Measurements from ENCODE around the gene USP21. TPM values are rescaled to one million over a fixed set of nuclear protein-coding genes. Genes with fewer than 3 reads are reported as not detected.

USP21 gene
- polyA plus RNA-seq, 2 of the 4 experiments (the other 2 are of a cell fraction) = 22.6 to 23.6 TPM

DNA sequence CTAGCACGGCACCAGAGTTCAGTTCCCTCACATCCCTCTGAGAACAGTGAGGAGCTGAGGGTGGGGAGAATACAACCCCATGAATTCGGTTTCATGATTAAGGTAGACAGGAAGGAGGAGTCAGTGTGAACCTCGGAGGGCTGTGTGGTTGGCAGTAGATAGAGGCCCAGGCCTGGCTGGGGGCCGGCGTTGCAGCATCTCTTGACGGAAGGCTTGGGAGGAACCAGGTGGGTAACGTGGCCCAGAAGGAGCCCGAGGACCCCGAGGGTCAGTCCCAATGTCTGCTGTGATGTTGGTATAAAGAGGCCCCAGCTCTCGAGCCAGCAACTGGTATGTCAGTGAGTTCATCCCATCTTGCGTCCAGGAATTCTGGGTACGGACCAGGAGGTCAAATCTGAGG, 12.4 kb downstream of the USP21 start:
- ATAC-seq = no peak
- ChIA-PET CTCF (interaction anchor here (0.6 to 3.2 kb wide), 5 partner anchors 10 to 37 kb away, joined by 3 to 14 read pairs (median 7); partner anchors contain the start of gene USP21), POLR2A (interaction anchor here (0.6 kb wide), 1 partner anchor 112 kb away, joined by 3 read pairs; no protein-coding TSS in a partner anchor)
- Histone ChIP-seq H3K4me2 (no peak overlapping the region), H3K4me1 (peaks cover 15% of the 10 kb centered on the region; the same call in 2 of the 3 replicates), H3K4me3 (no peak overlapping the region), H3K27ac (no peak overlapping the region), H3K9me3 (no peaks in the 10 kb centered on the region)
- no peak for DNase-seq (ENCODE audit: low read depth in 1 of 2, low spot score in 1 of 2)
- 93% methylated on average over 12 of the region's 12 CpGs for WGBS (ENCODE audit: missing lambda C conversion rate)
- FAIRE-seq = no peak
- TF ChIP-seq MAFK (IDR thresholded peaks at IDR 0.05; ENCODE audit: partially characterized antibody) (no peak), POLR2A (IDR thresholded peaks at IDR 0.05; ENCODE audit: low read length) (no peak), FOSB (CRISPR knock-in tag; IDR thresholded peaks at IDR 0.05) (no peak), CEBPB (IDR thresholded peaks at IDR 0.05) (no peak), POLR2AphosphoS2 (conservative IDR thresholded peaks at IDR 0.05; ENCODE audit: low read length) (no peak), CBX2 (IDR thresholded peaks at IDR 0.05; ENCODE audit: borderline replicate concordance, low read depth) (no peak), NR3C1 (IDR thresholded peaks at IDR 0.05) (no peak), FOXS1 (CRISPR knock-in tag; IDR thresholded peaks at IDR 0.05) (no peak), KDM1A (IDR thresholded peaks at IDR 0.05; ENCODE audit: low read depth) (no peak)
- TF ChIP-seq, protein P1, sequence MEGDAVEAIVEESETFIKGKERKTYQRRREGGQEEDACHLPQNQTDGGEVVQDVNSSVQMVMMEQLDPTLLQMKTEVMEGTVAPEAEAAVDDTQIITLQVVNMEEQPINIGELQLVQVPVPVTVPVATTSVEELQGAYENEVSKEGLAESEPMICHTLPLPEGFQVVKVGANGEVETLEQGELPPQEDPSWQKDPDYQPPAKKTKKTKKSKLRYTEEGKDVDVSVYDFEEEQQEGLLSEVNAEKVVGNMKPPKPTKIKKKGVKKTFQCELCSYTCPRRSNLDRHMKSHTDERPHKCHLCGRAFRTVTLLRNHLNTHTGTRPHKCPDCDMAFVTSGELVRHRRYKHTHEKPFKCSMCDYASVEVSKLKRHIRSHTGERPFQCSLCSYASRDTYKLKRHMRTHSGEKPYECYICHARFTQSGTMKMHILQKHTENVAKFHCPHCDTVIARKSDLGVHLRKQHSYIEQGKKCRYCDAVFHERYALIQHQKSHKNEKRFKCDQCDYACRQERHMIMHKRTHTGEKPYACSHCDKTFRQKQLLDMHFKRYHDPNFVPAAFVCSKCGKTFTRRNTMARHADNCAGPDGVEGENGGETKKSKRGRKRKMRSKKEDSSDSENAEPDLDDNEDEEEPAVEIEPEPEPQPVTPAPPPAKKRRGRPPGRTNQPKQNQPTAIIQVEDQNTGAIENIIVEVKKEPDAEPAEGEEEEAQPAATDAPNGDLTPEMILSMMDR (IDR thresholded peaks at IDR 0.05) = no peak
- TF ChIP-seq, protein P2, sequence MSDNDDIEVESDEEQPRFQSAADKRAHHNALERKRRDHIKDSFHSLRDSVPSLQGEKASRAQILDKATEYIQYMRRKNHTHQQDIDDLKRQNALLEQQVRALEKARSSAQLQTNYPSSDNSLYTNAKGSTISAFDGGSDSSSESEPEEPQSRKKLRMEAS (IDR thresholded peaks at IDR 0.05) = no peak

DNA sequence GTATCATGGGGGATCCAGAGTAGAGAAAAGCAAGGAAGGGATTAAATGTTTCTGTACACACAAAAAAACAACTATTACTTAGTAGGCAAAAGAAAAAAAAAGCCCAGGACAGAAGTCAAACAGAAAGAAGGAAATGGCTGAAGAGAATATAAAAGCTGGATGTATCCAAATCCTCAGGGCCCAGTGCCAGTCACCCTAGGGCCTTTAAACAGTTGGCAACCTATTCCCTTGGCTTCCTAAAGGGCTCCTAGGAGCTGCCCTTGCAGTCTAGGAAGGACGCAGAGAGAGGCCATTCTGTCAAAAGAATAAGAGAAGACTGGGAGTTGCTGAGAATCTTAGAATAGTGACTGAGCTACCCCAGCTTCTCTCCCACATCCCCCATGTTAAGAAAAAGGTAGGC, 13.0 kb downstream of the USP21 start:
- POLR2A ChIA-PET = interaction anchor here (0.6 kb wide), 1 partner anchor 112 kb away, joined by 3 read pairs; no protein-coding TSS in a partner anchor

GRCh38 chr1:161172776-161173376, 13.6 kb downstream of the USP21 start:
- H3K27ac ChIP-seq = no peak overlapping the region
- no peaks in the 10 kb centered on the region for H3K9me3 ChIP-seq
- FAIRE-seq (no peak), DNase-seq (ENCODE audit: low read depth in 1 of 2, low spot score in 1 of 2) (no peak), ATAC-seq (no peak)
- CTCF ChIA-PET = interaction anchor here (3.2 kb wide), 1 partner anchor 19 kb away, joined by 14 read pairs; no protein-coding TSS in a partner anchor
- H3K4me1 ChIP-seq = peaks cover 10% of the 10 kb centered on the region; the same call in 2 of the 3 replicates
- POLR2A ChIA-PET = no interaction called here
- no peak for TF ChIP-seq RAD21 (conservative IDR thresholded peaks at IDR 0.05 in 1 of 2, IDR thresholded peaks at IDR 0.05 in 1 of 2)
- TF ChIP-seq, protein P2 (IDR thresholded peaks at IDR 0.05) = no peak
- TF ChIP-seq POLR2A (IDR thresholded peaks at IDR 0.05; ENCODE audit: low read length) = no peak
- no peak overlapping the region for H3K4me3 ChIP-seq
- 85% methylated on average over 4 of the region's 4 CpGs for WGBS (ENCODE audit: missing lambda C conversion rate)
- no peak overlapping the region for H3K4me2 ChIP-seq

More for the DNA sequence above, 13.0 kb downstream of the USP21 start:
- no peak for DNase-seq (ENCODE audit: low read depth in 1 of 2, low spot score in 1 of 2)
- Histone ChIP-seq H3K9me3 (no peaks in the 10 kb centered on the region), H3K27ac (no peak overlapping the region), H3K4me3 (no peak overlapping the region), H3K4me2 (no peak overlapping the region), H3K4me1 (peaks cover 12% of the 10 kb centered on the region; the same call in 2 of the 3 replicates)
- 95% methylated on average over 1 of the region's 1 CpG for WGBS (ENCODE audit: missing lambda C conversion rate)
- ATAC-seq = no peak
- TF ChIP-seq, protein P3, sequence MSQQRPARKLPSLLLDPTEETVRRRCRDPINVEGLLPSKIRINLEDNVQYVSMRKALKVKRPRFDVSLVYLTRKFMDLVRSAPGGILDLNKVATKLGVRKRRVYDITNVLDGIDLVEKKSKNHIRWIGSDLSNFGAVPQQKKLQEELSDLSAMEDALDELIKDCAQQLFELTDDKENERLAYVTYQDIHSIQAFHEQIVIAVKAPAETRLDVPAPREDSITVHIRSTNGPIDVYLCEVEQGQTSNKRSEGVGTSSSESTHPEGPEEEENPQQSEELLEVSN (IDR thresholded peaks at IDR 0.05; ENCODE audit: borderline replicate concordance, low read depth) = no peak
- TF ChIP-seq, protein P1 (IDR thresholded peaks at IDR 0.05) = no peak
- TF ChIP-seq EHMT2 (IDR thresholded peaks at IDR 0.05; ENCODE audit: low read depth) (no peak), PHF8 (IDR thresholded peaks at IDR 0.05; ENCODE audit: borderline replicate concordance, low read depth) (no peak)
- TF ChIP-seq, protein P4, sequence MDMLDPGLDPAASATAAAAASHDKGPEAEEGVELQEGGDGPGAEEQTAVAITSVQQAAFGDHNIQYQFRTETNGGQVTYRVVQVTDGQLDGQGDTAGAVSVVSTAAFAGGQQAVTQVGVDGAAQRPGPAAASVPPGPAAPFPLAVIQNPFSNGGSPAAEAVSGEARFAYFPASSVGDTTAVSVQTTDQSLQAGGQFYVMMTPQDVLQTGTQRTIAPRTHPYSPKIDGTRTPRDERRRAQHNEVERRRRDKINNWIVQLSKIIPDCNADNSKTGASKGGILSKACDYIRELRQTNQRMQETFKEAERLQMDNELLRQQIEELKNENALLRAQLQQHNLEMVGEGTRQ (IDR thresholded peaks at IDR 0.05) = no peak
- no peak for FAIRE-seq
- CTCF ChIA-PET = interaction anchor here (3.2 kb wide), 1 partner anchor 20 kb away, joined by 14 read pairs; no protein-coding TSS in a partner anchor
